CD4-positive, alpha-beta T cell (primary cell): Measurements from ENCODE around the gene RGS10. TPM values are rescaled to one million over a fixed set of nuclear protein-coding genes. Genes with fewer than 3 reads are reported as not detected.

ENCODE experiments used
- ATAC-seq: fragments of 200-7000 bp; cut with Tn5 transposase; one replicate; pipeline ENCODE4 v1.10.0; 2022; ENCODE audit warnings: mild to moderate bottlenecking; ENCODE audit not compliant: poor library complexity
- CTCF ChIA-PET: fragments of 350-600 bp; sonication (Branson Sonifier 250); formaldehyde crosslinking; loops from one replicate; lab custom pipeline; 2021; ENCODE audit warnings: antibody characterized with exemption, inconsistent platforms; lab: Charles Lee
- POLR2A ChIA-PET: fragments of 350-600 bp; sonication (Branson Sonifier 250); formaldehyde crosslinking; loops from one replicate; lab custom pipeline; 2021; ENCODE audit warnings: antibody characterized with exemption, inconsistent platforms; lab: Charles Lee
- DNase-seq, 14 experiments: peaks; one replicate each; pipeline ENCODE4 v3.0.0-alpha.2; 2013 to 2020; ENCODE audit warnings: mixed read lengths in 2 of 14
- H3K27ac ChIP-seq, 2 donors: one replicate each; pipeline versions ENCODE4 v1.5.1 to v1.7.0; 2013; ENCODE audit warnings: low read length in 2 of 2, low read depth in 1 of 2, mild to moderate bottlenecking in 1 of 2
- H3K27me3 ChIP-seq, 2 experiments: 1 replicate in 1 of 2; 2 replicates in 1 of 2; pipeline versions ENCODE4 v1.6.1 to v1.7.0; 2013; ENCODE audit warnings: low read length in 2 of 2, control low read depth in 1 of 2, mild to moderate bottlenecking in 1 of 2, moderate library complexity in 1 of 2; ENCODE audit not compliant: insufficient read depth in 2 of 2, control insufficient read depth in 1 of 2
- H3K36me3 ChIP-seq: one replicate; pipeline ENCODE4 v1.6.1; 2013; ENCODE audit warnings: low read length, control low read depth; ENCODE audit not compliant: insufficient read depth
- H3K4me1 ChIP-seq: one replicate; pipeline ENCODE4 v1.6.1; 2013; ENCODE audit warnings: low read length, control low read depth; ENCODE audit not compliant: insufficient read depth
- H3K4me3 ChIP-seq: one replicate; pipeline ENCODE4 v1.5.1; 2013; ENCODE audit warnings: mild to moderate bottlenecking, low read length, moderate library complexity
- H3K9me3 ChIP-seq, 2 experiments: 1 replicate in 1 of 2; 2 replicates in 1 of 2; pipeline versions ENCODE4 v1.6.1 to v1.7.0; 2013; ENCODE audit warnings: low read length in 2 of 2, mild to moderate bottlenecking in 2 of 2, control low read depth in 1 of 2, moderate library complexity in 1 of 2; ENCODE audit not compliant: control insufficient read depth in 1 of 2, insufficient read depth in 1 of 2
- H3K27ac Mint-ChIP-seq: one replicate; pipeline ENCODE4 v1.8.0; 2020; ENCODE audit warnings: mixed read lengths
- H3K27me3 Mint-ChIP-seq: one replicate; pipeline ENCODE4 v1.8.0; 2021; ENCODE audit warnings: mixed read lengths
- H3K36me3 Mint-ChIP-seq: one replicate; pipeline ENCODE4 v1.8.0; 2021; ENCODE audit warnings: low read depth, mixed read lengths
- H3K4me1 Mint-ChIP-seq: one replicate; pipeline ENCODE4 v1.8.0; 2021; ENCODE audit warnings: low read depth, mixed read lengths
- H3K4me3 Mint-ChIP-seq: one replicate; pipeline ENCODE4 v1.8.0; 2020; ENCODE audit warnings: mild to moderate bottlenecking, mixed read lengths
- H3K9me3 Mint-ChIP-seq: one replicate; pipeline ENCODE4 v1.8.0; 2020; ENCODE audit warnings: mixed read lengths
- intact Hi-C, 2 experiments: fragments of 100-400 bp; cut with DNase I in 1 of 2; cut with micrococcal nuclease in 1 of 2; formaldehyde crosslinking; loops; one replicate each; pipeline versions ENCODE4 v1.15.1 to v1.9.0; 2023 to 2025; cut with DNase I, micrococcal nuclease
- total RNA-seq, 174 experiments: library from RNA in 2 of 174; stranded (reverse) in 2 of 174; gene quantifications; one replicate each; pipeline ENCODE4 v1.2.3 and lab custom pipeline; 2021 to 2026
- TF ChIP-seq, protein P1 (sequence below): fragments of 200-600 bp; IDR thresholded peaks from one replicate; pipeline ENCODE4 v1.8.0; 2022; ENCODE audit warnings: antibody characterized with exemption, mild to moderate bottlenecking

Gene RGS10
- total RNA-seq, 2 experiments from 2014 or later: 132 to 134 TPM

DNA sequence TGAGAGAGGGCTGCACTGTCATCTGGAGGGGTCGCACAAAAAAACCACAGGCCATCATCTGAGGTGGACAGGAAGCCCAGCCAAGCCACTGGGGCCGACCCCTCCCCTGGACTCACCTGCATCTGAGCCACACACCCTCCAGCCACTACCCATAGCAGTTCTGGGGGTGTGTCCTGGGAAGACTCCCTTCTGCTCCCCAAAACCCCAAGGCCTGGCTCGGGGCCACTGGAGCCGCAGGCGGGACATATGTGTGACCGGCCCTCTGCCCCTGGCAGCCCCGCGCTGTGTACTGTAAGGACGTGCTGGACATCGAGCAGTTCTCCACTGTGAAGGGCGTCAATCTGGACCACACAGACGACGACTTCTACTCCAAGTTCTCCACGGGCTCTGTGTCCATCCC lies 90.1 kb downstream of the RGS10 start:
- Mint-ChIP-seq H3K9me3 (no peaks in the 10 kb centered on the region), H3K4me3 (no peak overlapping the region), H3K36me3 (peaks cover 7% of the 10 kb centered on the region), H3K4me1 (no peaks in the 10 kb centered on the region), H3K27me3 (no peaks in the 10 kb centered on the region), H3K27ac (no peak overlapping the region)
- Histone ChIP-seq H3K27me3 (no peaks in the 10 kb centered on the region), H3K4me3 (no peak overlapping the region), H3K27ac (no peak overlapping the region), H3K4me1 (no peaks in the 10 kb centered on the region), H3K36me3 (peaks cover 24% of the 10 kb centered on the region), H3K9me3 (no peaks in the 10 kb centered on the region)
- intact Hi-C loops: no loop called here
- ATAC-seq (no peak), DNase-seq (no peak)
- ChIA-PET CTCF (no interaction called here), POLR2A (interaction anchor here (0.9 kb wide), 1 partner anchor 246 kb away, joined by 3 read pairs; no protein-coding TSS in a partner anchor)
- TF ChIP-seq, protein P1, sequence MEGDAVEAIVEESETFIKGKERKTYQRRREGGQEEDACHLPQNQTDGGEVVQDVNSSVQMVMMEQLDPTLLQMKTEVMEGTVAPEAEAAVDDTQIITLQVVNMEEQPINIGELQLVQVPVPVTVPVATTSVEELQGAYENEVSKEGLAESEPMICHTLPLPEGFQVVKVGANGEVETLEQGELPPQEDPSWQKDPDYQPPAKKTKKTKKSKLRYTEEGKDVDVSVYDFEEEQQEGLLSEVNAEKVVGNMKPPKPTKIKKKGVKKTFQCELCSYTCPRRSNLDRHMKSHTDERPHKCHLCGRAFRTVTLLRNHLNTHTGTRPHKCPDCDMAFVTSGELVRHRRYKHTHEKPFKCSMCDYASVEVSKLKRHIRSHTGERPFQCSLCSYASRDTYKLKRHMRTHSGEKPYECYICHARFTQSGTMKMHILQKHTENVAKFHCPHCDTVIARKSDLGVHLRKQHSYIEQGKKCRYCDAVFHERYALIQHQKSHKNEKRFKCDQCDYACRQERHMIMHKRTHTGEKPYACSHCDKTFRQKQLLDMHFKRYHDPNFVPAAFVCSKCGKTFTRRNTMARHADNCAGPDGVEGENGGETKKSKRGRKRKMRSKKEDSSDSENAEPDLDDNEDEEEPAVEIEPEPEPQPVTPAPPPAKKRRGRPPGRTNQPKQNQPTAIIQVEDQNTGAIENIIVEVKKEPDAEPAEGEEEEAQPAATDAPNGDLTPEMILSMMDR: no peak

DNA sequence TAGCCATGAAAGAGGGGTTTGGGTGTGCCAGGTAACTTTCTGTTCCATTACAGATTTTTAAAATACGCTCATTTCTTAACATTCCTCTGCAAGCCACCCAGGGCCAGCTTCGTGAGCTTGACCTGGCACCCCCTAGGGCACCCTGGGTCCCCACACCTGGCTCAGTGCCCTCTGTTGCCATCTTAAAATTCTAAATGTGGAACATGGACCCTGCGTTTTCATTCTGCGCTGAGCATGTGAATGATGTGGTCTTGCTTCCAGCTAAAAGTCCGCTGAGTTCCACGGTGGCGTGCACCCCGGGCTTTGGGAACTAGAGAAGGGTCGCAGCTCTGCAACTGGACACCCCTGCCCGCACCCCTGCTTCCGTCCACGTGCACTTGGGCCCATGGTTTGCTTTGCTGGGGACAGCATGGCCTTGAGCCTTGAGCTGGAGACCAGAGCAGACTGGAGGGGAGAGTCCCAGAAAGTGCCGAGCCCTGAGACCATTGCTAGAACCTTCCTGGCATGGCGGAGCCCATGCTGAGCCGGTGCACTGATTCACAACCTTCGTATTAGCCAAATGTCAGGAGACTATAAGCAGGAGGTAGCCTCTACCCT lies 91.1 kb downstream of the RGS10 start:
- no peak overlapping the region for H3K27ac Mint-ChIP-seq
- no peak overlapping the region for H3K4me3 ChIP-seq
- H3K36me3 Mint-ChIP-seq: peaks cover 7% of the 10 kb centered on the region
- no peaks in the 10 kb centered on the region for H3K4me1 Mint-ChIP-seq
- POLR2A ChIA-PET: interaction anchor here (0.9 kb wide), 2 partner anchors 199 to 245 kb away, joined by 3 read pairs; no protein-coding TSS in a partner anchor
- no peak overlapping the region for H3K27ac ChIP-seq
- no peaks in the 10 kb centered on the region for H3K9me3 ChIP-seq
- peaks cover 26% of the 10 kb centered on the region for H3K36me3 ChIP-seq
- no peaks in the 10 kb centered on the region for H3K27me3 Mint-ChIP-seq
- no peaks in the 10 kb centered on the region for H3K9me3 Mint-ChIP-seq
- H3K4me1 ChIP-seq: no peaks in the 10 kb centered on the region
- intact Hi-C loops: no loop called here
- no peak overlapping the region for H3K4me3 Mint-ChIP-seq
- H3K27me3 ChIP-seq: no peaks in the 10 kb centered on the region
- TF ChIP-seq, protein P1: no peak
- no peak for ATAC-seq
- CTCF ChIA-PET: no interaction called here
- no peak for DNase-seq

DNA sequence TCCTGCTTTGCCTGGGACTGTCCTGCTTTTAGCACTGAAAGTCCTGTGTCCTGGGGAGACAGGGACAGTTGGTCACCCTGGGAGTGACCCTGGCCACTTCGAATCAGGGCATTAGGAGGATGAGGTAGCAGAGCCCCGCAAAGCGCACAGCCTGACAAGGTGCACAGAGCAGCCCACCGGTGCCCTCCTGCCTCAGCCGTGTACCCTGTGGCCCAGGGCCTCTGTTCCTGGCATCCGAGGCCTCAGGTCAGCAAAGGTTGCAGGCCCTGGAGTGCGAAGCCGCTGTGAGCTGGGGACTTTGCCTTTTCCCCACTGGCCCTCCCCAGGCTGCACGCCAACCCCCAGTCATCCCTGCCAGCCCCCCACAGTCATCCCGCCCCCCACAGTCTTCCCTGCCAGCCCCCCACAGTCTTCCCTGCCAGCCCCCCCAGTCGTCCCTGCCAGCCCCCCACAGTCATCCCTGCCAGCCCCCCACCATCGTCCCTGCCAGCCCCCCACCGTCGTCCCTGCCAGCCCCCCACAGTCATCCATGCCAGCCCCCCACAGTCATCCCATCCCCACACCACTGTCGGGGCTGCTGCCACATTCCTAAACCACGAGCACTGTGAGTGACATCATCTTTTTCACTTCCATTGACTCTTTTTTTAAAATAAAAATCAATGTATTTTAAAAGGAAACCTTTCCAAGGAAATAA lies 91.8 kb downstream of the RGS10 start:
- no peak overlapping the region for H3K27ac ChIP-seq
- DNase-seq (no peak), ATAC-seq (no peak)
- Mint-ChIP-seq H3K27ac (no peak overlapping the region), H3K27me3 (no peaks in the 10 kb centered on the region), H3K4me1 (peaks cover 5% of the 10 kb centered on the region), H3K9me3 (no peaks in the 10 kb centered on the region), H3K36me3 (peaks cover 7% of the 10 kb centered on the region), H3K4me3 (no peak overlapping the region)
- no peak overlapping the region for H3K4me3 ChIP-seq
- no peaks in the 10 kb centered on the region for H3K9me3 ChIP-seq
- peaks cover 26% of the 10 kb centered on the region for H3K36me3 ChIP-seq
- H3K27me3 ChIP-seq: no peaks in the 10 kb centered on the region
- ChIA-PET POLR2A (interaction anchor here (0.9 kb wide), 1 partner anchor 199 kb away, joined by 3 read pairs; no protein-coding TSS in a partner anchor), CTCF (no interaction called here)
- TF ChIP-seq, protein P1: no peak
- H3K4me1 ChIP-seq: peaks cover 2% of the 10 kb centered on the region
- intact Hi-C loops: no loop called here

Other genes starting within 250 kb of the RGS10 start
- gene TIAL1, start 54.2 kb upstream of the RGS10 start, total RNA-seq: 100 to 1,000 TPM; 159 to 174 TPM
- gene BAG3, start 108.7 kb upstream of the RGS10 start, total RNA-seq: 10 to 100 TPM; 65.1 to 65.8 TPM
- gene INPP5F, start 183.3 kb upstream of the RGS10 start, total RNA-seq: 1 to 10 TPM; 6.2 to 6.4 TPM